ENCODE measurements around the gene L3MBTL3.
"Not testable (repeated sequence)": the region's sequence is repeated elsewhere in the genome, so short reads cannot be mapped to it uniquely, and the experiment has no call there.

Gene L3MBTL3

GRCh38 chr6:130138909-130139242 lies 120.5 kb downstream of the L3MBTL3 start:
- no peak for DNase-seq (ENCODE audit: low read depth)

DNA sequence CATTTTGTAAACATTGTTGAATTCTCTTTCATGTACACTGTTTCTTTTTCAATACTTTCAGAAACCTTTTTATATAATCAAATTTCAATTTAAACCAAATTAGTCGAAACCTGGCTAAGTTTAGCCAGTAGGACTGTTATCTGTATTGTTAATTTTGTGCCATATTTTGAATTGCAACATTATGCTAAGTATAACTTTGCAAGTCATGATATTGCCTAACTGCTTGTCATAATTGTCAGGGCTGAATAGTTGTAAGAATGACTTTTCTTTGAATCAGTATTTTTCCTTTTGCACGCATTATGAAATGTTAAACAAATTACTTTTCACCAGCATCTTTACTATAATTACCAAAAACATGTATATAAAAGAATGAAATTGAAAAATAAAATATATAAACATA lies 121.7 kb downstream of the L3MBTL3 start:
- no peak for DNase-seq (ENCODE audit: low read depth)

DNA sequence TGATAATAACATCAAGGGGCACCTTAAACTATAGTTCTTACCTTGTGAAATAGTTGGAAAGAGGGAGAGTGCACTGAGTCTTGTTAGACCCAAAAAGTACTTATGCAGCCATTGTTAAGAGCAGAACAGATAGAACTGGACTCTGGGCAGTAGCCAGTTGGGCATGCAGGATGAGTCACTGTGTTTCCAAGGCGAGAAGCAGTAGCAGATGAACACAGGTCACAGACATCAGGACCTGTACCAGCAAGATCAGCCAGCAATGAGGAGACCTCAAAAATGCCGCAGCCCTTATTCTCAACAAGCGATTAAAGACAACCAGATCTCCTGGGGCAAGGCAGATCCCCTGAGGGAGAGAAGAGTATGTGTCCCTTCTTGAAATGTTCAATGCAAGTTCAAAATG lies 125.3 kb downstream of the L3MBTL3 start:
- no peak for DNase-seq (ENCODE audit: low read depth)

- no peak for DNase-seq (ENCODE audit: low read depth)
Observed at GRCh38 chr6:130147111-130147510, 128.7 kb downstream of the L3MBTL3 start.

GRCh38 chr6:130148181-130148580 lies 129.8 kb downstream of the L3MBTL3 start:
- no peak for DNase-seq (ENCODE audit: low read depth)

GRCh38 chr6:130149016-130149415 lies 130.6 kb downstream of the L3MBTL3 start:
- DNase-seq (ENCODE audit: low read depth): not testable (repeated sequence)

- no peak for DNase-seq (ENCODE audit: low read depth)
Observed at GRCh38 chr6:130150906-130151305, 132.5 kb downstream of the L3MBTL3 start.

DNA sequence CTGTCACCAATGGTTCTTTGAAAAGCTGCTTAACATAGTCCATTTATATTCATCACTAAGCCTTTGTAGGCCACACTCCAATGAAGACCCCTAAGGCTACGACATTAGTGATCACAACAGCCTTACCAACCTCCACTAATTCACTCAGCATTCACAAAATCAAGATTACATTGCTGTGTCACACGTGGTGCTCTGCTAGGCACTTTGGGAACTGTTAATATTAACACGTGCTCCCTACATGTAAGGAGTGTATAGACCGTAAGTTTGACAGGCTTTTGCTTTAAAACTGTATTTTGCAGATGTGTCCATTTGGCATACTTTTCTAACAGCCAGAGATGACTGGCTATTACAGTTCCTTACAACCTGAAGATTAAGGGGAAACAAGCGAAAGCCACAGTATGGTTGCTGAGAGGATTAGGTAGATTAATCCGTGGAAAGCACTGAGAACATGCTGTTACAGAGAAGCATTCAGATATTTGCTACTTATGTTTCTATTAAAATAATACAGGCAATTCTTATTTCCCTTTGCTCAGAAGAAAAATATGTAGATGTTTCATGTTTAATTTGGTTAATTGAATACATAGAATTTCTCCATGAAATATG lies 134.6 kb downstream of the L3MBTL3 start:
- no peak for DNase-seq (ENCODE audit: low read depth)

DNA sequence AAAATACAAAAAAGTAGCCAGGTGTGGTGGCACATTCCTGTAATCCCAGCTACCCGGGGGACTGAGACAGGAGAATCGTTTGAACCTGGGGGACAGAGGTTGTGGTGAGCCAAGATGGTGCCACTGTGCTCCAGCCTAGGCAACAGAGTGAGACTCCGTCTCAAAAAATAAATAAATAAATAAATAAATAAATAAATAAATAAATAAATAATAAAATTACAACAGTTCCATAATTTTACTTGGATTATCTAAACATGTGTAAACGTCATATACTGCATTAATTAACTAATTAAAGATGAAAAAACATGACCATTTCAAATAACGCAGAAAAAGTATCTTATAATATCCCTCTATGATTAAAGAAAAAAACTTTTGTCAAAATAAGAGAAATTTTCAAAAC lies 138.5 kb downstream of the L3MBTL3 start:
- DNase-seq (ENCODE audit: low read depth): no peak

GRCh38 chr6:130158056-130158455 lies 139.7 kb downstream of the L3MBTL3 start:
- DNase-seq (ENCODE audit: low read depth): no peak

- DNase-seq (ENCODE audit: low read depth): no peak
Observed at GRCh38 chr6:130158548-130158947, 140.2 kb downstream of the L3MBTL3 start.

DNA sequence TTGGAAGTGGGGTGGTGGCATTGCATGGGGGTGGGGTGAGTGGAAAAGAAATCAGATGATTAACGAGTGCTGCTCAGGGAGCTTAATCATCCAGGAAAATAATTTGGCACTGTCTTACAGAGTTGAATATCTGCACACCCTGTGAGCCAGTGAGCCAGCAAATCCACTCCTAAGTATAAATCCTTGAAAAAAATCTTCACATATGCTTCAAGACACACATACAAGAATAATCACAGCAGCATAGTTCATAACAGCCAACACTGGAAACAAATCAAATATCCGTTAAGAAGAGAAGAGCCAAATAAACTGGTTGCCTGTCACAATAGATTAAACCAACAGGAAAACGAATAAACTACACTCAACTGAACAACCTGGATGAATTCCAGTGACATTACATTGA lies 141.6 kb downstream of the L3MBTL3 start:
- no peak for DNase-seq (ENCODE audit: low read depth)

DNA sequence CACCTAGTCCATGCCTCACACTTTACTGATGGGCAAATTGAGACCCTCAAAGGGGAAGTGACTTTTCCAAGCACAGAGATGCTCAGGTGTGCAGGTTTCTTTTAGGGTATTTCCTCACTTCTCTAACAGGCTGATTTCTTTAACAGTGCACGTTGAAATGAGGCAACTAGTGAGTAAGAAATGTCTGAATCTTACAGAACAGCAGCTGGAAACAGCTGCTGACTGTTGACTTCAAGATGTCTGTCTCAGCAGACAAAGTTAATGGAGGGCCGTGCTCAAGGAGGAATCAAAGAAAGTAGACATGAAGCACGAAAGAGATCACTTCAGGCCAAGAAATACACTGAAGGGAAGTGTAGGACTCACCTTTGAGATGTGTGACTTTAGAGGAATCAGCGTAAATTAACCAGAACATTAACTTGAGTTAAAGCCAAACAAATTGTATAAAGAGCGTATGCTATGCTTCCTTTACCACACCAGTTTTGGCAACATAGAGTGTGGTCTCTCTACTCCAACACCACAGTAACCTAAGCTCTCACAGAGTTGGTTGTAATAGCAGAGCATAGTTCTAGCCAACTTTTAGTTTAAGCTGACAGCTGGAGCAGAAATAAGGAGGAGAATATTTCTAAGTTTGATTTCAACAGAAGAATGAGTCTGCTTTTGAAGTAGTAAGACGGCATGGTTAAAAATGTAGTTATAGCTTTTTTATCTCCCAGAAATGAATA lies 143.5 kb downstream of the L3MBTL3 start:
- DNase-seq (ENCODE audit: low read depth): no peak

DNA sequence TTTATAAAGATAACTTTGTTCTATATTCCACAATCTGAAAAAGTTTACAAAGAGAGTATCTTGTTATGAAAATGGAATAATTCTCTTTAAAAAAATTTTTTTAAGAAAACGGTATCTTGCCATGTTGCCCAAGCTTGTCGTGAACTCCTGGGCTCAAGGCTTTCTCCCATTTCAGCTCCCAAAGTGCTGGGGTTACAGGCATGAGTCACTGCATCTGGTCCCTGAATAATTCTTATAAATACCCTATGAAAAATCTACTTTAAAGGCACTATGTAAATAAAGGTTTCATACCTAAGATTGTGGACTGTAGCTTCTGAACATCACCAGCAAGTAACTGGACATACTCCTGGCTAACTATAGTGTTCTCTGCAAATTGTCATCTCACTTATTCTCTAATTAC lies 144.0 kb downstream of the L3MBTL3 start:
- no peak for DNase-seq (ENCODE audit: low read depth)

DNA sequence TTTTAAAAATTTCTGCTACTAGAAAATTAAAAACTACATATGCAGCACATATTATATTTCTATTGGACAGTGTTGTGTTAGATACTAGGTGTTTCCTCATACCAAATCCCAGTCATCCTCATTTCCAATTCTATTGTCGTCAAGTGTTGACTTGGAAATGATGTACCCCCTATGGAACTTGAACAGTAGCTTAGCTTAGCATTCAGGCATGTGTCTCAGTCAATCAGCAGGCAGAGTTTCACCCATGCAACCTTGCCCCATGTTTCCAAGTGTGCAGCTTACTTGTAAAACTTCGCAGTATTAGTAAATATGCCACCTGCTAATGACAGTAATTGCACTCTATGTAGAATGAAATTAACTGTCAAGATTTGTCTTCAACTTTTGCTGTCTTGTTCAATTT lies 144.9 kb downstream of the L3MBTL3 start:
- no peak for DNase-seq (ENCODE audit: low read depth)

- DNase-seq (ENCODE audit: low read depth): no peak
Observed at GRCh38 chr6:130164251-130164650, 145.9 kb downstream of the L3MBTL3 start.

- no peak for DNase-seq (ENCODE audit: low read depth)
Observed at GRCh38 chr6:130167655-130168054, 149.3 kb downstream of the L3MBTL3 start.

GRCh38 chr6:130170160-130170559 lies 151.8 kb downstream of the L3MBTL3 start:
- not testable (repeated sequence) for DNase-seq (ENCODE audit: low read depth)

GRCh38 chr6:130173377-130174004 lies 155.1 kb downstream of the L3MBTL3 start:
- not testable (repeated sequence) for DNase-seq (ENCODE audit: low read depth)

DNA sequence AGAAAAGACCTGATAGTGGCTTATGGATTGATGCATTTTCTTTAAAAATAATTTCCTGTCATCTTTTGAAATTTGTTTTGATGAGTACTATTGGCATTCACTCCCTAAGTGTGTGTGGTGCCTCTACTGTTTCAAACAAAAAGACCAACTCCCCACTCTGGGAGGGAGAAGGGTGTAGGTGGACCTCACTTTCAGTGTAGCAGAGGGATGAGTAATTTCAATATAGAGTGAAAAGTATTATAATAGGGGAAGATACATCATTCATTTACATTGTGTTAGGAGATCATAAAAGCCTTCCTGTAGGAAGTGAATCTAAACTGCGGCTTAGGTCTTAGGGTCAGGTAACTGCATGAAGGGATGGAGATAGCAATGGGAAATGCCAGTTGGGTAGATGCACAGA lies 158.0 kb downstream of the L3MBTL3 start:
- no peak for DNase-seq (ENCODE audit: low read depth)

DNA sequence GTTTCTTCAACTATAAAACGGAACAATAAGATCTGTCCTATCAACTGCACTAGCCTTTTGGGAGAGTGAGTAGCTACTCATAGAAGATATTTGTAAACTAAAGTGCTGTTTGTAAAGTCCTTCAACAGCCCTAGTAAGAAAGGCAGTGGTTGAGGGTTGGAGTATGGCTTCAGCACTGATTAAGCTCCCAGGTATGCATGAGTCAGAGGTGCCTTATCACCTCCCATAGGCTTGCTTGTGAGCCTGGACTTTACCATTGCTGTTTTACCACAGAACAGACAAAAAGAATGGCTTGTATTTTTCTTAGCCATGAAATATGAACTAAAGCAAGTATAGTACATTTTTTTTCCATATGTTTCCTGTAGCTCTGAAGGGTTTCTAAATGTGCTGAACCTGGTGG lies 160.3 kb downstream of the L3MBTL3 start:
- DNase-seq (ENCODE audit: low read depth): peak; percentile 51

DNA sequence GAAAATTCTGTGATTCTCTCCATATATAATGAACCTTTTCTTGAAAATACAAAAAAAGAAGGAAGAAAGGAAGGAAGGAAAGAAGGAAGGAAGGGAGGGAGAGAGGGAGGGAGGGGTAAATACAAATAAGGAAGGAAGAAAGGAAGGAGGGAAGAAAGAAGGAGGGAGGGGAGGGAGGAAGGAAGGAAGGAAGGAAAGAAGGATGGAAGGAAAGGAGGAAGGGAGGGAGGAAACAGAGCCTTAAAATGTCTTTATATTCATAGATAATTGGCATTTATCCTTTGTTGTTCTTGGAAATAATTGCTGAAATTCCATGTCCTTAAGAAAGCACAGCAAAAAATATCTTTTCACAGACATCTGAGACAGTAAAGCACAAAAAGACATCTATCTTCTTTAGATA lies 164.1 kb downstream of the L3MBTL3 start:
- DNase-seq (ENCODE audit: low read depth): no peak
